NCI-H2081 (cell line): Measurements from ENCODE around the gene THSD7A.
A peak's percentile ranks its signal among the peaks of the same experiment; 100 is the strongest.
"Not testable (repeated sequence)": the region's sequence is repeated elsewhere in the genome, so short reads cannot be mapped to it uniquely, and the experiment has no call there.

Experiments used
- DNase-seq, 2 experiments: peaks; one replicate each; lab custom pipeline; 2025; lab: John Stamatoyannopoulos, UW

THSD7A gene

DNA sequence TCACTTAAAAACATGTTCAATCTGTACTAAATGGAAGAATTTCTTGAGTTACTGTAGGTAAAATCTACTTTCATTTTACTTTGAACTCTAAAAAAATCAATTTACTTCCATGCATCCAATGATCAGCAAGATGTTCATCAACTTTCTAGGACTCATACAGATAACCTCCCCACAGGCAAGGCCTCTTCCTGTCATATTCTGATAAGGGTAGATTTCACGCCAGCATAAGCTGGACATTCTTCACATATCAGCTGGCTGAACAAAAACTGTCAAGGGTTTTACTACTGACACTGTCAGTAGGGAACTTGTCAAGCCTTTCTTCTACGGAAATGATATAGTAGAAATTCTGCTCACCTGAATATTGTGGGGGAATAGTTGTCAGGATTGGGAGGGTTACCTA lies 244.9 kb downstream of the THSD7A start:
- DNase-seq, result no peak

DNA sequence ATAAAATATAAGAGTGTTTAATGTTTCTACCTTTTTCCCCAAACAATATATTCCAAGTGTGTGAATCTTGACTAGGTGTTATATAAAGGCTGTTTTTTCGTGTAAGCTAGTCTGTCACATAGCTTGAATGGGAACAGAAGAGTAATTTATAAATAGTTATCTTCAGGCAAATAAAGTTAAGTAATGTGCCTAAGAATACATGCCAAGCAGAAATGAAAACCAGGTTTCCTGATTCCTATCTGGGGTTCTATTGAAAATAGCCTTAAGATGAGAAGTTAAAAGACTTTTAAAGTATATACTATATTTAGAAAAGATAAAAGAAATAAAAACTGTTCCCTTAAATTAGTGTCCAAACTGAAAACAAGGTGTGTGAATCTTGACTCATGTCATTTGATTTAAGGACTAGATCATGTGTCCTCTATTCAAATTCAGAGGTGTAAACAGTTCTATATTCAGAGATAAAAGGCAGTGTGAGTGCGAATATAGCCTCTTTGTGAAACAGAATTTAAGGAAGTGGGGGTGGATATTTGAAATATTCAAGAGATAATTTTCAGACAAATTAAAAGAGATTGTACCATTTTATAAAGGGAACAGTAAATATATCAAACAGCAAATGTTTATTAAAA lies 247.5 kb downstream of the THSD7A start:
- no peak for DNase-seq

- no peak for DNase-seq
These were observed 252.9 kb downstream of the THSD7A start for GRCh38 chr7:11579141-11579540.

DNA sequence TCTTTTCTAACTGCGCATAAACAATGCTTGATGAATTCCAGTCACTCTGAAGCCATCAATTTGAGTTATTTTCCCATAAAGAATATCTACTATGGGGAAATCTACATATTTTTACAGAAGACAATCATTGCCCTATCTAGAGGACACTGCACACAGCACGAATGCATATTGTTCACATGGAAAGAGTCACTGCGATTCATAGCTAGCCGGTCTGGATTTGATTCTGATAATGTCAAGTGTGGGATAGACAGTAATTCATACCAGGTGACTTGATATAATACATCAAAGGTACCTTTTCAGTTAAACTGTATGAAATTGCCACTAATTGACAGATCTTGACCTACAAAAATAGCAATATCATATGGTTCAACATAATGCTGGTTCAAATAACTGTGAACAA lies 255.7 kb downstream of the THSD7A start:
- no peak for DNase-seq

- DNase-seq, result peak in 1 of 2 experiments; percentile 0
These were observed 258.8 kb downstream of the THSD7A start for GRCh38 chr7:11573128-11573750.

- no peak for DNase-seq
These were observed 261.0 kb downstream of the THSD7A start for GRCh38 chr7:11570922-11571550.

GRCh38 chr7:11570205-11570604 lies 261.8 kb downstream of the THSD7A start:
- DNase-seq, result no peak

- DNase-seq, result no peak
These were observed 264.4 kb downstream of the THSD7A start for GRCh38 chr7:11567571-11567970.

DNA sequence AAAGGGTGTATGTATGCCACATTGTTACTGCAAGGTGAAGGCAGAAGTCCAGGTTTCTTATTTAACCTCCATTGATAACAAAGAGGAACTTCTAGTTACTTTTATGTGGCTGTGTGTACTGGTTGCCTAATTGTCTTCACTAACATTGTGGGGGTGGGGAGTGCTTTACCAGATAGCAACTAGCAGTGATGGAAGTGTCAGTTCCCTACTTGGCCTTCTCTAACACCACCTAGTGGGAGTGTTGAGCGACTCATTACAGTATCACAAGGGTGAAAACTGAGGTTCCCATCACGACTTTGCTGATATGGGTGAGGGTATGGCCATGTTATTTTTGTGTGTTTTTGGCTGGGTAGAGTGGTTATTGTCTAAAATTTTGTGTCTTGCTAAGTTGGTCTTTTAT lies 274.4 kb downstream of the THSD7A start:
- DNase-seq, result no peak

DNA sequence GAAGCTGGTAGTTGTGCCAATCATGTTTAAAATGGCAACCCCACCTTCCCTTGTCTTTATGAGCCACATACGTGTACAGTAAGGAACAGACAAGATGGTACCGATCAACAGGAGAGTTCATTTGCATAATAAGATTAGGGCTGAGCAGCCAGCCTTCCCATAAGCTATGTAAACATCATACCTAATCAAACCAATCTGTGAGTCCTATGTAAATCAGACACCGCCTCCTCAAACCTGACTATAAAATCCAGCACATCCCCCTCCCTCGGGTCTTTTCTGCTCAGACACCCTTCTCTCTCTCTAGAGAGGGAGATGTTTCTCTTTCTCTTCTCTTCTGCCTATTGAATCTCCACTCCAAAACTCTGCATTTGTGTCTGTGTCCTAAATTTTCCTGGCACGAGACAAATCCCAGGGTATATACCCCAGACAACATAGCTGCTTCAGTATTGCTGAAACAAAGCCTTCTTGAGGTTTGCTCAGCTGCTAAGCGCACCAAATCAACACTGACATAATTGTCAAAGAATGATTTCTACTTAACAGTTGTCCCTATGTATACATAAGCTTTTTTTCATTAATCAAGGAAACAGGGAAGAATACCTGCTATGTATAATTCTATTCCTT lies 279.2 kb downstream of the THSD7A start:
- peak; percentile 23 to 59 for DNase-seq

- DNase-seq, result no peak
These were observed 280.5 kb downstream of the THSD7A start for GRCh38 chr7:11551470-11551869.

DNA sequence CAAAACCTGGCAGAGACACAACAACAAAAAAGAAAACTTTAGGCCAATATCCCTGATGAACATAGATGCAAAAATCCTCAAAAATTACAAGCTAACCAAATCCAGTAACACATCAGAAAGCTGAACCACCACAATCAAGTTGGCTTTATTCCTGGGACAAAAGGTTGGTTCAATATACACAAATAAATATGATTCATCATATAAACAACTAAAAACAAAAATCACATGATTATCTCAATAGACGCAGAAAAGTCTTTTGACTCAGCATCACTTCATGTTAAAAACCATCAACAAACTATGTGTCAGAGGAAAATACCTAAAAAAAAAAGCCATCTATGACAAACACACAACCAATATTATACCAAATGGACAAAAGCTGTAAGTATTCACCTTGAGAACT lies 283.5 kb downstream of the THSD7A start:
- DNase-seq, result no peak

DNA sequence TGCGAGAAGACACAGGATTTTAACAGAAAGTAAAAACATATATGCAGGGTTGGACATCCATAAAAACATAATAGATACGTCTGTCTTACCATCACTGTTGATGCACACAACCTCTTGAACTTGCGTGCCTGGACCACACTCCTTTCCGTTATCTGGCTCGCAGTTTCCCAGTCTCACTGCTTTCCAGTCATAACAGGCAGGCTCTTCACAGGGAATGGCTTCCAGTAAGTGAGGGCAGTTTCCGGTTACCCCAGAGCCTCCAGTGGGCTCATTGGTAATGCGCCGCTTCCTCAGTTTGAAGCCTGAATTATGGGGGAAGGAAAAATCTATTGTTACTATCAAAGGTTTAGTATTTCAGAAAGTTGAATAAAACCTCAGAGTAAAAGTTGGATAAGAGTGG lies 290.7 kb downstream of the THSD7A start:
- DNase-seq, result no peak

- DNase-seq, result no peak
These were observed 291.7 kb downstream of the THSD7A start for GRCh38 chr7:11540271-11540761.

DNA sequence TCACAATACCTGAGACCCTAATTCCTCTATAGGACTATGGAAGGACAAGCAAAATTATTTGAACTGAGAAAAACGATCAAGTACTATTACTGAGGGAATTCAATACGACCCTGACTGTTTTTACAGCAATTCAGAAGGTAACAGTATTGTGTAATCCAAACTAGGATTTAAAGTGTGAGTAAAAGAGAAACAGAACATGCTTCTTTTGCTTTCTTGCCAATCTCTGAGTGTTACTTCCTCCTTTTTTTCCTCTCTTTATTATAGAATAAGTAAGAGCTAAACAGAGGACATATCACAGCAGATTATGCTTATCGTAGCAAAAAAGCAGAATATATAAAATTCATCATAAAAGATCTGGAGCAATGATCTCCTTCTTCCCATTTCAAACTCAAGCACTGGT lies 292.1 kb downstream of the THSD7A start:
- no peak for DNase-seq

GRCh38 chr7:11538751-11539299 lies 293.2 kb downstream of the THSD7A start:
- no peak for DNase-seq

DNA sequence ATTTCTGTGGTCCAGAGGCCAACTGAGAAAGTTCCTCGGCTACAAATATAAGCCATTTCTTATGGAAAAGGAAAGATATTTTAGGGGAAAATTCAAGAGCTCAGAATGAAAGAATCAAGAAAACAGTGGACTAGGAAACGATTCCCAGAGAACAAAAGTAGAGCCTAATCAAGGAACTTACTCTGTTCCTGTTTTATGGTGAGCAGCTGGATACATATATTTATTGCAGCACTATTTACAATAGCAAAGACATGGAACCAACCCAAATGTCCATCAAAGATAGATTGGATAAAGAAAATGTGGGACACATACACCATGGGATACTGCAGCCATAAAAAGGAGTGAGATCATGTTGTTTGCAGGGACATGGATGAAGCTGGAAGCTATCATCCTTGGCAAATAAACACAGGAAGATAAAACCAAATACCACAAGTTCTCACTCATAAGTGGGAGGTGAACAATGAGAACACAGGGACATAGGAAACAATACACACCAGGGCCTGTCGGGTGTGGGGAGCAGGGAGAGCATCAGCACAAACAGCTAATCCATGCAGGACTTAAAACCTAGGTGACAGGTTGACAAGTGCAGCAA lies 298.7 kb downstream of the THSD7A start:
- no peak for DNase-seq

- no peak for DNase-seq
These were observed 302.6 kb downstream of the THSD7A start for GRCh38 chr7:11529382-11529781.

GRCh38 chr7:11527707-11528106 lies 304.3 kb downstream of the THSD7A start:
- DNase-seq, result no peak

DNA sequence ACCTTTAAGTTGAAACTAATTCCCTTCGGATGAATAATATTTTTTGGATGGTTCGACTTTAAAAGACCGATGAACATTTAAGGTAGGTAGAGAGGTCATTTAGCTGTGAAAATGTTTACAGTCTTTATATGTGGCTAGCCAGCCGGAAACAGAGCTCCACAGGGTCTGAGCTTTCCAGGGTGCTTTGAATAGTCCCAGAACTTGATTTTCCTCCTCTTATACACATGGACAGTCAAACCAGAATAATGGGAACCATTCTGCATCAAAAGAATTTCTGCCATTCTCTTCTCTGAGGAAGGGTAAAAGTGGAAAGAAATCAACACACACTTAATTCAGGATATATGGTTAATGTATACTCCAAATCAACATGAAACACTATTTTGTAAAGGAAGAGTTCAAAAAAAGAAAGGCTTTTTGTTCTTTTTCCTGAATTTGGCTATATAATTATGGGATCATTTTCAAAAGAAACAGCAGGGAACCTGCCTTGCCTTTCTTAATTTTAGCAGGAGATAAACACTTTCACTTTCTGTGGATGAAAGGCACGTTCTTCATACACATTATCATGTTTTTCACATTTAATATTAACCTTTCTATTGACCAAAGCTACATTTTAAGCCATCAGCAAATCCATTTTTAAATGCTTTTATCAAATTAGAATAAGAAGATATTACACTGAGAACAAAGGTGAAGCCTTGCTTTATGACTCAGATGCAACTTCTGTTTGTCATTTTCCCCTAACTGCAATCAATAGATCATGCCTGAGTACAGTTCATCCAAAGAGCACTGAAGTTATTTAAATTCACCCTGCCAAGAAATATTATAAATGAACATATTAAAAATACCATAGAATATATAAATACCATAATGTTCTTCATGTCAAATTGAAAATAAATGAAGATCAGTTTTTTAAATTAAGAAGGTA lies 307.3 kb downstream of the THSD7A start:
- no peak for DNase-seq

DNA sequence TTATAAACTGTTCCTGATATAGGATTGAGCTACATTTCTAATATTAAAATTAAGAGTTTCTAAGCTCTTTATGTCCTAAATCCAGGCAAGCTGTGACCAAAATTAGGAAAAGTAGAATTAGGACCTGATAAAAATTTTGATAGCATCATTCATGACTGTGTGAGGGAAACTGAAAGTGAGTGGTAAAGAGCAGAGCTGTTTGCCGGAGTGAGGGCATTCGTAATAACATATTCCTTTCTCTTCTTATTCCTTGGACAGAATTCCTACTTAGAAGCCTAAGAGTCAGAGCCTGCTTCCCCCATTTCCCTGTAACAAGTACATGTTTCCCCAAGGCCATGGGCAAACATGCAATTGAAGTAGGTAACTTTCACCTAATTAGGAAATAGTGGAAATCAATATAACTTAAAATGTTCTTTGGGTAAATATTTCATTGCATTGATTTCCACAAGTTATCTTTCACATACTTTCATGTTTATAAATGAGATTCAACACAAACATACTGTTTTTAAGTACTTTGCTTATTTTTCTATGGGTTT lies 310.0 kb downstream of the THSD7A start:
- not testable (repeated sequence) for DNase-seq
